Measurements from ENCODE around the gene PAK4.

GRCh38 chr19:39195755-39196154 is 70.2 kb downstream of the PAK4 start:
- TF ChIP-seq CTCF (IDR thresholded peaks at IDR 0.05) (no peak), EP300 (IDR thresholded peaks at IDR 0.05; ENCODE audit: borderline replicate concordance in 1 of 2, low read depth in 1 of 2, low read length in 1 of 2) (no peak), YY1 (IDR thresholded peaks at IDR 0.05; ENCODE audit: low read depth) (no peak), SMC3 (IDR thresholded peaks at IDR 0.05; ENCODE audit: low read depth, low read length) (no peak), RAD21 (IDR thresholded peaks at IDR 0.05; ENCODE audit: low read length) (no peak), MAX (IDR thresholded peaks at IDR 0.05; ENCODE audit: low read depth) (no peak), POLR2AphosphoS5 (IDR thresholded peaks at IDR 0.05; ENCODE audit: low read depth, low read length) (no peak), RCOR1 (IDR thresholded peaks at IDR 0.05; ENCODE audit: low read length) (no peak), MEF2A (IDR thresholded peaks at IDR 0.05; ENCODE audit: borderline replicate concordance, low read depth) (no peak)
